NCI-H2081 (cell line): ENCODE data around the gene PHF5A.

Experiments
- DNase-seq, 2 experiments: peaks; one replicate each; lab custom pipeline; 2025; lab: John Stamatoyannopoulos, UW

Gene PHF5A

DNA sequence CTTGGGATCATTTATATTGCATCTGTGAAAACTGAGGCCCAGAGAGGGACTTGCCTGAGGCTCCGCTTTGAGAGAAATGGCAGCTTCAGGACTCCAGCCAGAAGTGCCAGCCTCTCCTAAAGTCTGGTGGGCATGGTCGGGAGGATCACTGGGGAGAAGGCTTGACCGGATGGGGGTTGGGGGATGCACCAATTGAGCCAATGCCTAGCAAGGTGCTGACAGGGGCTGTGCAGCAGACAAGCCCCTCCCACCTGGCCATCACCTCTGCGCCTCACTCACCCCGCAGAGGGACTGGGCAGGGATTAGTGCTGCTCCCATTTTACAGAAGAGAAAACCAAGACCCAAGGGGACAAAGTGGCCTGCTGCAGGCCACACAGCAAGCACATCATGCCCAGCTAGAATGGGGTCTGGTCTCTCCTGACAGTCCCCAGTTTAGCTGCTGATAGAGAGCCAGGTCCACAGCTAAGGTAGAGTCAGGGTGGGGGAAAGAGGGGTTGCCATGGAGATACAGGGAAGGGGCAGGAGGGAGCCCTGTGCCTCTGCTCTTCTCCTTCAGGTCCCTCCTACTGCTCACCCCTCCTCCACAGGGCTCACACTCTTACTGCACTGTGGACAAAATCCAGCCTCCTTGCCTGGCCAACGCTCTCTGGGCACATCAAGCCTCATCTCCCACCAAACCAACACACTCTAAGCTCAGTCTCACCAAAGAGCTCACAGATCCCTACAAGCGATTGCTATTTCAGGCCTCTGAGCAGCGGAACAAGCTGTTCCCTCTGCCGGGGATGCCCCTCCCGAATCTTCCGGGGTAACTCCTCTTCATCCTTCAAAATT is 57.3 kb downstream of the PHF5A start:
- no peak for DNase-seq

GRCh38 chr22:41410311-41410751 is 58.2 kb downstream of the PHF5A start:
- DNase-seq, result no peak
